Tibial nerve (tissue), 4 donors: Measurements from ENCODE around the gene DUSP9. TPM values are rescaled to one million over a fixed set of nuclear protein-coding genes. Genes with fewer than 3 reads are reported as not detected.

ENCODE experiments used
- DNase-seq, 2 donors: peaks; one replicate each; pipeline ENCODE4 v3.0.0-alpha.2; 2019; ENCODE audit warnings: low spot score in 2 of 2
- H3K27ac ChIP-seq, 4 donors: fragments of 200-600 bp; sonication (generic) in 3 of 4; one replicate each; pipeline ENCODE4 v1.5.1; 2017 to 2019; ENCODE audit warnings: mild to moderate bottlenecking in 1 of 4
- H3K27me3 ChIP-seq, 2 donors: fragments of 200-600 bp; sonication (generic) in 1 of 2; one replicate each; pipeline versions ENCODE4 v1.5.1 to v1.6.0; 2017 to 2019
- H3K36me3 ChIP-seq, 3 donors: fragments of 200-600 bp; sonication (generic); one replicate each; pipeline ENCODE4 v1.5.1; 2018 to 2019
- H3K4me1 ChIP-seq, 4 donors: fragments of 200-600 bp; sonication (generic) in 3 of 4; one replicate each; pipeline ENCODE4 v1.5.1; 2017 to 2019
- H3K4me3 ChIP-seq, 4 donors: fragments of 200-600 bp; sonication (generic) in 3 of 4; one replicate each; pipeline ENCODE4 v1.5.1; 2017 to 2019; ENCODE audit warnings: mild to moderate bottlenecking in 1 of 4, moderate library complexity in 1 of 4
- H3K9me3 ChIP-seq, 4 donors: fragments of 200-600 bp; sonication (generic) in 3 of 4; one replicate each; pipeline ENCODE4 v1.5.1; 2017 to 2019
- CTCF ChIP-seq, 5 experiments: fragments of 200-600 bp in 3 of 5; fragments of 450-650 bp in 2 of 5; sonication (generic) in 3 of 5; IDR thresholded peaks; one replicate each; pipeline ENCODE4 v1.5.1; 2016 to 2019; ENCODE audit warnings: antibody characterized with exemption in 5 of 5, mild to moderate bottlenecking in 3 of 5, moderate library complexity in 2 of 5
- EP300 ChIP-seq, 2 donors: sonication (generic); formaldehyde crosslinking; IDR thresholded peaks; one replicate each; pipeline ENCODE4 v1.6.1; 2017; ENCODE audit warnings: antibody characterized with exemption in 2 of 2, mild to moderate bottlenecking in 1 of 2
- POLR2A ChIP-seq, 2 donors: fragments of 450-650 bp; IDR thresholded peaks; one replicate each; pipeline ENCODE4 v1.6.1; 2017; ENCODE audit warnings: antibody characterized with exemption in 2 of 2, mild to moderate bottlenecking in 2 of 2, moderate library complexity in 2 of 2
- WGBS, 2 donors: methylation state at CpG; one replicate each; pipeline ENCODE4 v1.1.5; 2018; 5-methylcytosine and 5-hydroxymethylcytosine counted together
- total RNA-seq, 4 donors: library from RNA; depleted of rRNA; stranded (reverse); fragments of >200 nt; gene quantifications; one replicate each; pipeline ENCODE4 v1.1.0, GENCODE V29; 2016

Gene DUSP9
- total RNA-seq, 4 donors from 2014 or later: not detected

- Histone ChIP-seq H3K4me3 (no peak overlapping the region), H3K27ac (no peak overlapping the region), H3K27me3 (peaks cover 0 to 14% of the 10 kb centered on the region in 2 donors), H3K4me1 (no peaks in the 10 kb centered on the region), H3K9me3 (peaks cover 0 to 10% (median 1%) of the 10 kb centered on the region in 4 donors), H3K36me3 (no peaks in the 10 kb centered on the region)
- TF ChIP-seq CTCF (IDR thresholded peaks at IDR 0.05) (no peak), EP300 (IDR thresholded peaks at IDR 0.05) (no peak), POLR2A (IDR thresholded peaks at IDR 0.05) (no peak)
- DNase-seq: no peak
- WGBS, 2 donors: 95% methylated on average over 7 to 8 of the region's 8 CpGs
Measured at GRCh38 chrX:153628129-153628528, 18.9 kb upstream of the DUSP9 start.

GRCh38 chrX:153628665-153629064, 18.3 kb upstream of the DUSP9 start:
- Histone ChIP-seq H3K4me1 (no peaks in the 10 kb centered on the region), H3K36me3 (no peaks in the 10 kb centered on the region), H3K27ac (no peak overlapping the region), H3K9me3 (peaks cover 0 to 10% (median 1%) of the 10 kb centered on the region in 4 donors), H3K27me3 (peaks cover 0 to 9% of the 10 kb centered on the region in 2 donors), H3K4me3 (no peak overlapping the region)
- no peak for DNase-seq
- WGBS, 2 donors: 80 to 88% methylated on average over 1 to 11 of the region's 12 CpGs
- TF ChIP-seq EP300 (IDR thresholded peaks at IDR 0.05): no peak
- TF ChIP-seq CTCF (IDR thresholded peaks at IDR 0.05): no peak
- TF ChIP-seq POLR2A (IDR thresholded peaks at IDR 0.05): no peak

DNA sequence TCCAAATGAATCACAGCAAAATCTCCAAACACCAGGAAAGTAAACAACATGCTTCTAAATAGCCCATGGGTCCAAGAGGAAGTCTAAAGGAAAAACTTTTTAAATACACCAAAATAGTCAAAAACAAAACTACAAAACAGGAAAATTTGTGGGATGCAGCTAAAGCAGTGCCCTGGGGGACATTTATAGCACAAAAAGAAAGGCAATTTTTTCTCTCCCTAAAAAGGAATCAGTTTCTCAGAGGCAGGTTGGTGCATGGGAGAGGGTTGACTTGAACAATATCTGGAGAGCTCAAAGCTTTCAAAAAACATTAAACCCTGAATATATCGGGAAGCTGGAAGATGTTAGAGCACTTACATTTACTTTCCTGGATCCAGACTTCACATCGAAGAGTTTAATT, 15.7 kb upstream of the DUSP9 start:
- TF ChIP-seq EP300 (IDR thresholded peaks at IDR 0.05): no peak
- no peak for TF ChIP-seq POLR2A (IDR thresholded peaks at IDR 0.05)
- no peak for TF ChIP-seq CTCF (IDR thresholded peaks at IDR 0.05)
- H3K36me3 ChIP-seq: no peaks in the 10 kb centered on the region
- no peak for DNase-seq
- no peaks in the 10 kb centered on the region for H3K4me1 ChIP-seq
- peaks cover 0 to 10% (median 1%) of the 10 kb centered on the region in 4 donors for H3K9me3 ChIP-seq
- no peak overlapping the region for H3K4me3 ChIP-seq
- H3K27me3 ChIP-seq: no peaks in the 10 kb centered on the region
- H3K27ac ChIP-seq: no peak overlapping the region
- 89 to 96% methylated on average over 2 of the region's 2 CpGs for WGBS, 2 donors

GRCh38 chrX:153631907-153632594, 15.0 kb upstream of the DUSP9 start:
- DNase-seq: no peak
- WGBS, 2 donors: 87 to 88% methylated on average over 5 to 19 of the region's 19 CpGs

More at GRCh38 chrX:153631907-153632594, 15.0 kb upstream of the DUSP9 start:
- no peak overlapping the region for H3K4me3 ChIP-seq
- no peak overlapping the region for H3K27ac ChIP-seq
- no peak for TF ChIP-seq CTCF (IDR thresholded peaks at IDR 0.05)
- no peak for TF ChIP-seq POLR2A (IDR thresholded peaks at IDR 0.05)
- no peak for TF ChIP-seq EP300 (IDR thresholded peaks at IDR 0.05)
- peaks cover 0 to 10% (median 1%) of the 10 kb centered on the region in 4 donors for H3K9me3 ChIP-seq
- H3K4me1 ChIP-seq: no peaks in the 10 kb centered on the region
- H3K27me3 ChIP-seq: no peaks in the 10 kb centered on the region
- H3K36me3 ChIP-seq: no peaks in the 10 kb centered on the region
